GM12878 (cell line): ENCODE measurements around the gene CERT1.

Source experiments
- CTCF ChIP-seq, 3 experiments: IDR thresholded peaks in 2 of 3; conservative IDR thresholded peaks in 1 of 3; 2 replicates each; pipeline ENCODE4 v1.5.1; 2011; ENCODE audit warnings: low read depth in 3 of 3, low read length in 3 of 3, mild to moderate bottlenecking in 3 of 3, control low read depth in 2 of 3, moderate library complexity in 2 of 3, inconsistent platforms in 1 of 3, mixed read lengths in 1 of 3; ENCODE audit not compliant: control insufficient read depth in 2 of 3, insufficient read depth in 1 of 3; ENCODE audit errors: extremely low read depth in 1 of 3
- PAX5 ChIP-seq: IDR thresholded peaks from 2 replicates; pipeline ENCODE4 v1.6.1; 2011; ENCODE audit warnings: low read depth, low read length, borderline replicate concordance

GRCh38 chr5:75547812-75548211 lies 36.4 kb upstream of the CERT1 start:
- TF ChIP-seq CTCF (IDR thresholded peaks at IDR 0.05 in 2 of 3, conservative IDR thresholded peaks at IDR 0.05 in 1 of 3; ENCODE audit: control insufficient read depth in 2 of 3, extremely low read depth in 1 of 3, insufficient read depth in 1 of 3, low read depth in 3 of 3, low read length in 3 of 3) (no peak), PAX5 (no peak)
